Bronchial epithelial cell (primary cell): ENCODE measurements around the gene IL9. TPM values are rescaled to one million over a fixed set of nuclear protein-coding genes. Genes with fewer than 3 reads are reported as not detected.

Experiments used
- DNase-seq: peaks from one replicate; pipeline ENCODE4 v3.0.0-alpha.2; 2010; ENCODE audit warnings: low read depth
- FAIRE-seq: peaks from 2 replicates; lab custom pipeline; 2011; peaks lifted over from hg19 to GRCh38; lab: Jason Lieb, UNC
- H3K27me3 ChIP-seq: 2 replicates; pipeline ENCODE4 v1.5.1; 2011; ENCODE audit warnings: low read length; ENCODE audit not compliant: control insufficient read depth, insufficient read depth
- H3K36me3 ChIP-seq: 2 replicates; pipeline ENCODE4 v1.5.1; 2011; ENCODE audit warnings: low read length; ENCODE audit not compliant: control insufficient read depth, insufficient read depth
- H3K4me3 ChIP-seq: 2 replicates; pipeline ENCODE4 v1.5.1; 2011; ENCODE audit warnings: mild to moderate bottlenecking, low read depth, low read length, control low read depth
- total RNA-seq: library from RNA; depleted of rRNA; stranded (reverse); fragments of >200 nt; gene quantifications from 2 replicates; pipeline ENCODE4 v1.2.1, GENCODE V29; 2014
- TF ChIP-seq, protein P1 (sequence below): IDR thresholded peaks from 2 replicates; pipeline ENCODE4 v1.5.1; 2011; ENCODE audit warnings: mild to moderate bottlenecking, moderate library complexity, low read length, control low read depth, inconsistent platforms; ENCODE audit not compliant: insufficient read depth, severe bottlenecking

Gene IL9
- not detected in 2 replicates for total RNA-seq

DNA sequence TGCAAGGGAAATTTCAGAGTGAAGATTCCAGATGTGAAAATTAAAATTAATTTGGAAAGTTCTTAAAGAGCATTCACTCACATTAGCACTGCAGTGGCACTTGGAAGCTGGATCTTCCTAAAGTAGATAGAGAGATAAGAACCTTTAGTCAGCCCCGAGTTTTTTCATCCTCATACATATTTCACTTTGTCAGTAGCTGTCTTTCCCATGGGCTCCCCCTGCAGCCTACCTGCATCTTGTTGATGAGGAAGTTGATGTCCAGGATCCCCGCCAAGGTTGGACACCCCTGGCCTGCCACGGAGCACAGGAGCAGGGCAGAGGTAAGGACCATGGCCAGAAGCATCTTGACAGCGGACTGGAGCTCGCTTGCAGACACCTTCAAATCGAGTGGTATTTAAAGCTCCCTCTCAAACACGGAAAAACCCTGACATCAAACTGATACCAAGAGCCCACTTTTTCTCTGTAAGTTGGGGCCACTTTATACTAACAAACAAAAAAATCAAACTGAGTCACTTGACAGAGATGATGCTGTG is at the start of gene IL9:
Gene IL9, minus strand, starts transcription at position 368 of the 533 bp plus-strand sequence. Its CDS starts 25 bp downstream, at position 343.
- Histone ChIP-seq H3K4me3 (no peak within 1 kb of the TSS), H3K27me3 (peaks cover 6% of the 10 kb centered on the region), H3K36me3 (no peaks in the 10 kb centered on the region)
- TF ChIP-seq, protein P1, sequence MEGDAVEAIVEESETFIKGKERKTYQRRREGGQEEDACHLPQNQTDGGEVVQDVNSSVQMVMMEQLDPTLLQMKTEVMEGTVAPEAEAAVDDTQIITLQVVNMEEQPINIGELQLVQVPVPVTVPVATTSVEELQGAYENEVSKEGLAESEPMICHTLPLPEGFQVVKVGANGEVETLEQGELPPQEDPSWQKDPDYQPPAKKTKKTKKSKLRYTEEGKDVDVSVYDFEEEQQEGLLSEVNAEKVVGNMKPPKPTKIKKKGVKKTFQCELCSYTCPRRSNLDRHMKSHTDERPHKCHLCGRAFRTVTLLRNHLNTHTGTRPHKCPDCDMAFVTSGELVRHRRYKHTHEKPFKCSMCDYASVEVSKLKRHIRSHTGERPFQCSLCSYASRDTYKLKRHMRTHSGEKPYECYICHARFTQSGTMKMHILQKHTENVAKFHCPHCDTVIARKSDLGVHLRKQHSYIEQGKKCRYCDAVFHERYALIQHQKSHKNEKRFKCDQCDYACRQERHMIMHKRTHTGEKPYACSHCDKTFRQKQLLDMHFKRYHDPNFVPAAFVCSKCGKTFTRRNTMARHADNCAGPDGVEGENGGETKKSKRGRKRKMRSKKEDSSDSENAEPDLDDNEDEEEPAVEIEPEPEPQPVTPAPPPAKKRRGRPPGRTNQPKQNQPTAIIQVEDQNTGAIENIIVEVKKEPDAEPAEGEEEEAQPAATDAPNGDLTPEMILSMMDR = no peak
- FAIRE-seq (no peak), DNase-seq (no peak)

DNA sequence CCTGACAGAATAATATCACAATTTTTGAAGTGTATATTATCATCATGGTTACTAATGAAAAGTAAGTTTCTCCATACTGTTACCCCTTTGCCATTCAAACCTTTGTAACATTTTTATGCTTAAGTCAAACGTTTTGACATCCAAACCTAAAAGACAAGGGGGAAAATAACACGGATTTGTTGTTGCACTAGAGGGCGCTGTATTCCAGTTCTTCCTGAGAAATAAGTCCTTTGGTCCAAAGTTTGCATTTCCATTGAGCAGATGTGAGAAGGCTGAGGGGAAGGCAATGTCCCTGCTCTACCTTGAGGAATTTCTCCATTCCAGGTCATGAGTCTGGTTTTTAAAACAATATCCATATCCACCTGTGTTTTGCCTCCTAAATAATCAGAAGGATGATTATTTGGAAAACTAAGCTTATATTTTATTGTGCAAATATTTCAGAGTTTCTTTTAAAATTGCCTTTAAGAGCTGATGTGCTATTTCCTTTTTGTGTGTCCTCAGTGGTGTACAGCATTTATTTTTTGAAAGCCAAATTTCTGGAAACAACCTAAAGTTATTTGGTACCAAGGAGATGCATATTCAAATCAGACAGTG is 49.4 kb upstream of the IL9 start:
- no peaks in the 10 kb centered on the region for H3K36me3 ChIP-seq
- peak; percentile 80 for DNase-seq
- H3K27me3 ChIP-seq = peaks cover 3% of the 10 kb centered on the region
- H3K4me3 ChIP-seq = no peak overlapping the region
- FAIRE-seq = no peak
- TF ChIP-seq, protein P1 = peak; percentile 66

DNA sequence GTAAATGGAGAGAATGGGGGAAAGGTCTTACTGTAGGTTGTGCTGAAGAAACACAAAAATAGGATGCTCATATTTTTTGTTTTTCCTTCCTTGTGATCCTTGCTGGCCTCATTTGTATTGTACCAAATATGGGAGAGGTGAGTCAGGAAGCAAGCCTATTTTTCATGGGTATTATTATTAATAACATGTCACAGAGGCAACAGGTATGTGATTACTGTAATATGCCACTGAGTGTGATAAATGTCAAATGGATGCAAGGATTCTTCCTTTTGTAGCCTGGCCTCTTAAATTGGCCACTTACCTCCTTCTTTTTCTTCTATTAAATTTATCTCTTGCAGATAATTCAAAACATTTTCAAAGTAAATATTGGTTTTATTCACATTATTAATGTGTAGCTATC is 48.9 kb upstream of the IL9 start:
- FAIRE-seq (no peak), DNase-seq (no peak)
- Histone ChIP-seq H3K4me3 (no peak overlapping the region), H3K36me3 (no peaks in the 10 kb centered on the region), H3K27me3 (peaks cover 3% of the 10 kb centered on the region)
- TF ChIP-seq, protein P1 = no peak

DNA sequence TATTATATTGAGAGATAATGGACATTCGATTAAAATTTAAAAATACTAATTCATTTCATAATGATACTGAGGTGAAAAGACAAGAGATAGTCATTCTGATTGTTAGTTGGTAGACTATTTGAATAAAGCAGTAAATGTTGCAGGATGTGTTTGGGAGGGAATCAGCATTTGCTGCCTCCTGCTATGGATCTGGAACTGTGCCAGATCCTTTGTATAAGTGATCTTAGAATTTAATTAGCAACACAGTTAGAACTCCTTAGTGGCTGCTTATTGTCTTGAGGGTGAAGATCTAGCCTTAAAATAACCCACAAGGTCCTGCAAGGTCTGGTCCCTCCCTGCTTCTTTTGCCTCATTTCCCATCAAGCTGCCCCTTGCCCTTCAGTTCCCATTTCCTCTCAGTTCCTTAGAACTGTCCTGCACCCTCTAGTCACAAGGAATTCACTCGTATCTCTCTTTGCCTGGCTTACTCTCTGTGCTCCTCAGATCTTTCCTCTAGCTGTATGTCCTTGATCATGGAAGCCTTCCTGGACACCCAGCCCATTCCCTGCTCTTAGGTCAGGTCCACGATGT is 46.6 kb upstream of the IL9 start:
- no peaks in the 10 kb centered on the region for H3K36me3 ChIP-seq
- peaks cover 5% of the 10 kb centered on the region for H3K27me3 ChIP-seq
- TF ChIP-seq, protein P1 = no peak
- DNase-seq (no peak), FAIRE-seq (no peak)
- no peak overlapping the region for H3K4me3 ChIP-seq

DNA sequence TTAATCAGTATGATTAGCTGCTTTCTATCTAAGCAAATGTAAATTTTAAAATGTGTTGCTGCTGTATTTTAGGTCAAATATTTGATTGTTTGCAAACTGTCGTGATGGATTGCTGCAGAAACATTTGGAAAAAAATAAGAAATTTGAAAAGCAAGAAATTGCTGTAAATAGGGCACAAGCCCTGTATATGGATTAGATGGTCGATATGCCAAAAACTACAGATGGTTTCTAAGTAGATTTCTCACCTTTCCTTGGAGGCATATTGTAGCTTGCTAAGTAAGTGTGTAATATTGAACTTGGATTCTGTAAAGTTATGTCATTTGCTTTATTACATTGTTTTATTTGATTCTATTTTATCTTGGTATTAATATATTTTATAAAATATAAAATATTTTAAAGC is 46.1 kb upstream of the IL9 start:
- FAIRE-seq (no peak), DNase-seq (no peak)
- TF ChIP-seq, protein P1 = no peak
- peaks cover 5% of the 10 kb centered on the region for H3K27me3 ChIP-seq
- H3K4me3 ChIP-seq = no peak overlapping the region
- no peaks in the 10 kb centered on the region for H3K36me3 ChIP-seq
